Measurements from ENCODE around the gene PEX13. TPM values are rescaled to one million over a fixed set of nuclear protein-coding genes. Genes with fewer than 3 reads are reported as not detected.
"Not testable (repeated sequence)": the region's sequence is repeated elsewhere in the genome, so short reads cannot be mapped to it uniquely, and the experiment has no call there.

PEX13 gene
- total RNA-seq, 2 donors from 2014 or later, result 15.9 to 18.3 TPM

- DNase-seq (ENCODE audit: low spot score), result no peak
- intact Hi-C loops (cut with DNase I), result loop anchor here in 1 of 2 donors (10.0 kb wide), 2 partner anchors 284 to 1954 kb away; no protein-coding TSS in a partner anchor
Measured at GRCh38 chr2:60998628-60999545, 18.6 kb upstream of the PEX13 start.

GRCh38 chr2:61005736-61006135 is 11.8 kb upstream of the PEX13 start:
- DNase-seq (ENCODE audit: low spot score), result no peak
- intact Hi-C loops (cut with DNase I), result no loop called here

GRCh38 chr2:61006486-61007105 is 10.9 kb upstream of the PEX13 start:
- intact Hi-C loops (cut with DNase I), result no loop called here
- no peak for DNase-seq (ENCODE audit: low spot score)

GRCh38 chr2:61009355-61009754 is 8.2 kb upstream of the PEX13 start:
- intact Hi-C loops (cut with DNase I), result no loop called here
- DNase-seq (ENCODE audit: low spot score), result no peak

- DNase-seq (ENCODE audit: low spot score), result no peak
- intact Hi-C loops (cut with DNase I), result no loop called here
Measured at GRCh38 chr2:61011678-61012077, 5.8 kb upstream of the PEX13 start.

GRCh38 chr2:61012303-61012702 is 5.2 kb upstream of the PEX13 start:
- DNase-seq (ENCODE audit: low spot score); intact Hi-C loops (cut with DNase I): not testable (repeated sequence)

- no peak for DNase-seq (ENCODE audit: low spot score)
- intact Hi-C loops (cut with DNase I), result no loop called here
Measured at GRCh38 chr2:61013382-61013781, 4.1 kb upstream of the PEX13 start.

GRCh38 chr2:61014763-61015162 is 2.8 kb upstream of the PEX13 start:
- intact Hi-C loops (cut with DNase I), result no loop called here

GRCh38 chr2:61015976-61016375 is 1.5 kb upstream of the PEX13 start:
- no peak for DNase-seq (ENCODE audit: low spot score)
- intact Hi-C loops (cut with DNase I), result no loop called here

More at GRCh38 chr2:61014763-61015162, 2.8 kb upstream of the PEX13 start:
- no peak for DNase-seq (ENCODE audit: low spot score)

GRCh38 chr2:61016392-61017002 is 1.0 kb upstream of the PEX13 start:
- intact Hi-C loops (cut with DNase I), result no loop called here
- DNase-seq (ENCODE audit: low spot score), result no peak

- no peak for DNase-seq (ENCODE audit: low spot score)
- intact Hi-C loops (cut with DNase I), result no loop called here
Measured at GRCh38 chr2:61017003-61017555, 441 bp upstream of the PEX13 start.

GRCh38 chr2:61018318-61018755 is 817 bp downstream of the PEX13 start:
- intact Hi-C loops (cut with DNase I), result no loop called here
- DNase-seq (ENCODE audit: low spot score), result no peak

- no peak for DNase-seq (ENCODE audit: low spot score)
- intact Hi-C loops (cut with DNase I), result no loop called here
Measured at GRCh38 chr2:61018798-61019197, 1.3 kb downstream of the PEX13 start.

GRCh38 chr2:61021228-61021660 is 3.7 kb downstream of the PEX13 start:
- intact Hi-C loops (cut with DNase I), result no loop called here
- no peak for DNase-seq (ENCODE audit: low spot score)

- no peak for DNase-seq (ENCODE audit: low spot score)
- intact Hi-C loops (cut with DNase I), result no loop called here
Measured at GRCh38 chr2:61023670-61024069, 6.2 kb downstream of the PEX13 start.

- intact Hi-C loops (cut with DNase I), result no loop called here
Measured at GRCh38 chr2:61029533-61029932, 12.0 kb downstream of the PEX13 start.

GRCh38 chr2:61034592-61034991 is 17.1 kb downstream of the PEX13 start:
- intact Hi-C loops (cut with DNase I); DNase-seq (ENCODE audit: low spot score): not testable (repeated sequence)

More at GRCh38 chr2:61029533-61029932, 12.0 kb downstream of the PEX13 start:
- DNase-seq (ENCODE audit: low spot score), result no peak

- intact Hi-C loops (cut with DNase I); DNase-seq (ENCODE audit: low spot score): not testable (repeated sequence)
Measured at GRCh38 chr2:61036643-61037042, 19.1 kb downstream of the PEX13 start.

GRCh38 chr2:61042807-61043206 is 25.3 kb downstream of the PEX13 start:
- intact Hi-C loops (cut with DNase I), result no loop called here
- no peak for DNase-seq (ENCODE audit: low spot score)

GRCh38 chr2:61044636-61045035 is 27.1 kb downstream of the PEX13 start:
- no peak for DNase-seq (ENCODE audit: low spot score)
- intact Hi-C loops (cut with DNase I), result no loop called here
